GM10266 (cell line): ENCODE measurements around the gene MTHFSD.

ENCODE experiments used
- DNase-seq: peaks from one replicate; pipeline ENCODE4 v3.0.0; 2012; ENCODE audit errors: extremely low spot score
- CTCF ChIP-seq: IDR thresholded peaks from 2 replicates; pipeline ENCODE4 v1.5.1; 2012; ENCODE audit warnings: mild to moderate bottlenecking, low read depth; ENCODE audit not compliant: control insufficient read depth, insufficient read depth; ENCODE audit errors: missing control alignments

MTHFSD gene

DNA sequence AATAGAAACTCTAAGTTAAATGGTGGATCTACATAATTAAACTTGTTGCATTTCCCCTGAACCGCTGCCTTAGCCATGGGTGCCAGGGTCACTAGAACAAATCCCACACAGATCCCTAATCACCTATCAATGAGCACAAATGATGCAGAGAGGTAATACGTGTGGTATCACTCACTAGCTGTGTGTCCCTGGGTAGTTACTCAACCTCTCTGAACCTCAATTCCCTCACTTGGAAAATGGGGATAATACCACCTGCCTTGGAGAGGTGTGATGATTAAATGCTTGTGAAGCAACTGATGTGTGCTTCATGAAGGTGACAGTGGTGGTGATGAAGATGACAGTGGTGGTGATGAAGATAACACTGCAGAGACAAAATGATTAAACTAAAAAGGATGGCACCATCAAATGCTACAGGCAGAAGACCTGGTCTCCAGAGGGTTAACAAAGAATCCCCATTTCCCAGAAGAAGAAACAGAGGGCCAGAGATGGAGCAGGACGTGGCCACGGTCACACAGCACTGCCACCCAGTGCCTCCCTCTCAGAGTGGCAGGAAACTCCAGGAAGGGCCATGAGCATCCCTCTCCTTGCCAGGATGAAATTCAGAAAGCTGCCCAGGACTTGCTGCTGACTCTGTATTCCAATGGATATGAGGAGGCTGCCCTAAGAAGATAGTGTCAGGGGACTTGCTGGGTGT is 62.6 kb downstream of the MTHFSD start:
- no peak for DNase-seq
- no peak for TF ChIP-seq CTCF

GRCh38 chr16:86491640-86492023 is 63.4 kb downstream of the MTHFSD start:
- no peak for DNase-seq
- TF ChIP-seq CTCF = no peak

- no peak for TF ChIP-seq CTCF
- no peak for DNase-seq
Measured at GRCh38 chr16:86490859-86491639, 64.0 kb downstream of the MTHFSD start.

DNA sequence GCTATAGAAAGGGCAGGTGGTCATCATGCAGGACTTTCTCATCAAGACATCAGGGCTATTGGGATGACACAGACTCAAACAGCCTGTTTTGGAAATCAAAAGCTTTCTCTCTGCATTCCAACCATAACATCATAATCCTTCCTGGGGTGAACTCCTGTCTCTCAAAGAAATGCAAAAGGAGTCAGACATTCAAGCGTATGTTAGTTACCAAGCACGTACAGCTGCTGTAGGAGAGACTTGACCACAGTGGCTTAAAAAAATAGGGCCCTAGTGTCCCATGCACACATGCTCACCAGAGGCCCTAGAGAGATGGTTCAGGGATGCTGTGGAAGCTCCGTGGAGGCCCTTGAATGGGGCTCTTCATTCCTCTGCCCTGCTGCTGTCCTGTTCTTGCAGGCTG is 69.3 kb downstream of the MTHFSD start:
- no peak for DNase-seq
- TF ChIP-seq CTCF = no peak

- DNase-seq = no peak
- TF ChIP-seq CTCF = no peak
Measured at GRCh38 chr16:86484240-86484639, 70.8 kb downstream of the MTHFSD start.

DNA sequence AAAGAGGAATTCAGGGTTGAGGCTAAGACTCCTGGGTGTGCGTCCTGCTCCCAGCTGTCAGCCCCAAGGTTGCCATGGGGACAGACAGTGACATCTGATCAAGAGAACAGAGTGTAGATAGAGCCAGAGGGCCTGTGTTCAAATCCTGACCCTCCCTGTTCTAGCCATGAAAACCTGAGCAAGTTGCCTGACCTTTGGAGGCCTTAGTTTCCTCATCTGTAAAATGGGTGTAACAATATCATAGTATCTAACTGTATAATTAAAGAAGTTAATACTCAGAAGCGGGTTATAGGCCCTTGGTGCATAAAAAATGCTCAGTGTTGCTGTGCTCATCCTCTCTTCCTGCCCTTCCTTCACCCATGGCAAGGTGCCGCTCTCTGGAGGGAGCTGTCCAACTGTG is 73.4 kb downstream of the MTHFSD start:
- TF ChIP-seq CTCF = no peak
- no peak for DNase-seq

- DNase-seq = no peak
- no peak for TF ChIP-seq CTCF
Measured at GRCh38 chr16:86480444-86480843, 74.6 kb downstream of the MTHFSD start.
